Activated B cell treated with CpG ODN at 0.5 μM for 24 hours (primary cell): ENCODE data around the gene PTPN3. TPM values are rescaled to one million over a fixed set of nuclear protein-coding genes. Genes with fewer than 3 reads are reported as not detected.

Experiments used
- ATAC-seq: fragments of 200-7000 bp; cut with Tn5 transposase; one replicate; pipeline ENCODE4 v1.10.0; 2021; ENCODE audit warnings: low read depth, mild to moderate bottlenecking, moderate library complexity
- CTCF ChIA-PET: fragments of 350-600 bp; sonication (Branson Sonifier 250); formaldehyde crosslinking; loops from one replicate; lab custom pipeline; 2021; ENCODE audit warnings: antibody characterized with exemption; lab: Charles Lee
- POLR2A ChIA-PET: fragments of 350-600 bp; sonication (Branson Sonifier 250); formaldehyde crosslinking; loops from one replicate; lab custom pipeline; 2021; ENCODE audit warnings: antibody characterized with exemption; lab: Charles Lee
- DNase-seq: peaks from one replicate; pipeline ENCODE4 v3.0.0; 2022
- H3K27ac Mint-ChIP-seq: one replicate; pipeline ENCODE4 v1.8.0; 2020; ENCODE audit warnings: mixed read lengths
- H3K27me3 Mint-ChIP-seq: one replicate; pipeline ENCODE4 v1.8.0; 2021; ENCODE audit warnings: mixed read lengths
- H3K36me3 Mint-ChIP-seq: one replicate; pipeline ENCODE4 v1.8.0; 2021; ENCODE audit warnings: low read depth, mixed read lengths
- H3K4me1 Mint-ChIP-seq: one replicate; pipeline ENCODE4 v1.8.0; 2021; ENCODE audit warnings: mixed read lengths
- H3K4me3 Mint-ChIP-seq: one replicate; pipeline ENCODE4 v1.8.0; 2020; ENCODE audit warnings: mild to moderate bottlenecking, mixed read lengths
- H3K9me3 Mint-ChIP-seq: one replicate; pipeline ENCODE4 v1.8.0; 2020; ENCODE audit warnings: mixed read lengths
- CTCF ChIP-seq: fragments of 200-600 bp; IDR thresholded peaks from one replicate; pipeline ENCODE4 v1.8.0; 2022; ENCODE audit warnings: antibody characterized with exemption, mild to moderate bottlenecking
- intact Hi-C: fragments of 100-400 bp; cut with micrococcal nuclease; formaldehyde crosslinking; loops from one replicate; pipeline ENCODE4 v1.15.1; 2024
- total RNA-seq: library from RNA; stranded (reverse); gene quantifications from 2 replicates; pipeline ENCODE4 v1.2.3, GENCODE V29; 2022

The PTPN3 gene
- total RNA-seq, 1 donor from 2014 or later = 0.09 TPM

DNA sequence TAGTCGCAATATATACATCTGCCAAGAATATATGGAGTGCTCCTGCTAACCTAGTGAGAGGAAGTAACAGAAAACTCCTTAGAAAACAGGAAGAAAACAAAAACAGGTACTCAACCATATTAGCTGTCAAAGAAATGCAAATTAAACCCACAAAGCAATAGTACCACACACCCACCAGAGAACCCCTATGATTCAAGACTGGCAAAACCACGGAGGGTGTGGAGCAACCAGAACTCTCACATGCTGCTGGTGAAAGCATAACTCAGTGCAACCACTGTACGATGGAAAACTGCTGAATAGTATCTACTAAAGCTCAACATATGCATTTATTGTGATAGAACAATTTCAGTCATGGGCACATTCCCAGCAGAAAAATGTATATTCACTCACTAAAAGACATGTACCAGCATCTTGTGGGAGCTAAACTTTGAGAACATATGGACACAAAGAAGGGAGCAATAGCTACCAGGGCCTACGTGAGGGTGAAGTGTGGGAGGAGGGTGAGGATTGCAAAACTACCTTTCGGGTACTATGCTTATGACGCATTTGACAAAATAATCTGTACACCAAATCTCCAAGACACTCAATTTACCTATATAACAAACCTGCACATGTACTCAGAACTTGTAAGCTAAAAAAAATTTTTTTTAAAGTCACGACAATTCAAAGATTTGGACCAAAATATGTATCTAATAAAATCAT lies 34.0 kb downstream of the PTPN3 start:
- peaks cover 18% of the 10 kb centered on the region for H3K27me3 Mint-ChIP-seq
- ChIA-PET POLR2A (no interaction called here), CTCF (no interaction called here)
- H3K4me1 Mint-ChIP-seq = no peaks in the 10 kb centered on the region
- ATAC-seq (no peak), DNase-seq (no peak)
- H3K4me3 Mint-ChIP-seq = no peak overlapping the region
- H3K27ac Mint-ChIP-seq = no peak overlapping the region
- TF ChIP-seq CTCF = no peak
- no peaks in the 10 kb centered on the region for H3K9me3 Mint-ChIP-seq
- no peaks in the 10 kb centered on the region for H3K36me3 Mint-ChIP-seq
- intact Hi-C loops = loop anchor here (10.0 kb wide), 1 partner anchor 359 kb away; no protein-coding TSS in a partner anchor

GRCh38 chr9:109460576-109460975 lies 37.5 kb downstream of the PTPN3 start:
- Mint-ChIP-seq H3K4me3 (no peak overlapping the region), H3K4me1 (no peaks in the 10 kb centered on the region), H3K36me3 (no peaks in the 10 kb centered on the region), H3K27me3 (peaks cover 11% of the 10 kb centered on the region), H3K27ac (no peak overlapping the region), H3K9me3 (no peaks in the 10 kb centered on the region)
- ATAC-seq (no peak), DNase-seq (no peak)
- CTCF ChIA-PET = interaction anchor here (1.6 kb wide), 1 partner anchor 9 kb away, joined by 5 read pairs; no protein-coding TSS in a partner anchor
- POLR2A ChIA-PET = no interaction called here
- intact Hi-C loops = loop anchor here (10.0 kb wide), 1 partner anchor 356 kb away; no protein-coding TSS in a partner anchor
- TF ChIP-seq CTCF = no peak

DNA sequence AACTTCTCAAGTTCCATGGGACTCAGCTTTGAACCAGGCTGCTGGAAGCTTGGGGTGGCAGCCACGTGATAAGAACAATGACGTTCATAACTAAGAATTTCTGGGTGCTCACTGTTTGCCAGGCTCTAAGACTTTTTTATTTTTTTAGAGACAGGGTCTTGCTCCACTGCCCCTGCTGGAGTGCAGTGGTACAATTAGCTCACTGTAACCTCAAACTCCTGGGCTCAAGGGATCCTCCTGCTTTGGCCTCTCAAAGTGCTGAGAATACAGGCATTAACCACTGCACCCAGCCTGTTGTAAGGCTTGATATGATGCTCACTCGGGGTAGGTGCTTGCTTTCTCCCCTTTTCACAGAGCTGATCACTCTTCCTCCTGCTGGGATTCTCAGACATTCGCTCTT lies 38.7 kb downstream of the PTPN3 start:
- Mint-ChIP-seq H3K27me3 (peaks cover 15% of the 10 kb centered on the region), H3K27ac (no peak overlapping the region), H3K9me3 (no peaks in the 10 kb centered on the region), H3K4me3 (no peak overlapping the region), H3K4me1 (no peaks in the 10 kb centered on the region), H3K36me3 (no peaks in the 10 kb centered on the region)
- CTCF ChIA-PET = no interaction called here
- intact Hi-C loops = no loop called here
- ATAC-seq (no peak), DNase-seq (no peak)
- POLR2A ChIA-PET = no interaction called here
- no peak for TF ChIP-seq CTCF

GRCh38 chr9:109458453-109459211 lies 39.5 kb downstream of the PTPN3 start:
- Mint-ChIP-seq H3K27me3 (peaks cover 12% of the 10 kb centered on the region), H3K9me3 (no peaks in the 10 kb centered on the region), H3K4me1 (no peaks in the 10 kb centered on the region), H3K27ac (no peak overlapping the region), H3K4me3 (no peak overlapping the region), H3K36me3 (no peaks in the 10 kb centered on the region)
- DNase-seq = no peak
- POLR2A ChIA-PET = no interaction called here
- TF ChIP-seq CTCF = no peak
- no peak for ATAC-seq
- intact Hi-C loops = no loop called here
- CTCF ChIA-PET = no interaction called here

GRCh38 chr9:109456811-109457210 lies 41.3 kb downstream of the PTPN3 start:
- Mint-ChIP-seq H3K27me3 (peaks cover 15% of the 10 kb centered on the region), H3K36me3 (no peaks in the 10 kb centered on the region), H3K4me1 (no peaks in the 10 kb centered on the region), H3K4me3 (no peak overlapping the region), H3K9me3 (no peaks in the 10 kb centered on the region), H3K27ac (no peak overlapping the region)
- ChIA-PET POLR2A (no interaction called here), CTCF (no interaction called here)
- no peak for TF ChIP-seq CTCF
- DNase-seq = no peak
- no peak for ATAC-seq
- intact Hi-C loops = no loop called here
